RWPE2 (cell line): ENCODE data around the gene ZNF425.

Source experiments
- ATAC-seq: fragments of 200-7000 bp; cut with Tn5 transposase; 3 replicates; pipeline ENCODE4 v1.9.1; 2021; ENCODE audit warnings: low read depth
- DNase-seq: peaks from one replicate; pipeline ENCODE4 v3.0.0-alpha.2; 2020; ENCODE audit warnings: low spot score
- H3K27ac ChIP-seq: fragments of 450-650 bp; 2 replicates; pipeline ENCODE4 v1.5.1; 2017; ENCODE audit warnings: mild to moderate bottlenecking; ENCODE audit not compliant: poor library complexity, severe bottlenecking
- H3K27me3 ChIP-seq: fragments of 250-450 bp; sonication (Bioruptor Pico); 2 replicates; pipeline ENCODE4 v1.5.1; 2021; ENCODE audit warnings: mild to moderate bottlenecking, moderate library complexity; ENCODE audit not compliant: insufficient read depth, poor library complexity, severe bottlenecking
- H3K36me3 ChIP-seq: fragments of 250-450 bp; sonication (Bioruptor Pico); 2 replicates; pipeline ENCODE4 v1.5.1; 2020; ENCODE audit warnings: low read depth, mild to moderate bottlenecking, moderate library complexity
- H3K4me1 ChIP-seq: fragments of 250-450 bp; sonication (Bioruptor Pico); 2 replicates; pipeline ENCODE4 v1.5.1; 2021; ENCODE audit warnings: mild to moderate bottlenecking, moderate library complexity; ENCODE audit not compliant: insufficient read depth, poor library complexity, severe bottlenecking
- H3K4me3 ChIP-seq: fragments of 250-450 bp; sonication (Bioruptor Pico); 2 replicates; pipeline ENCODE4 v1.5.1; 2021; ENCODE audit warnings: mild to moderate bottlenecking, moderate library complexity; ENCODE audit not compliant: severe bottlenecking
- H3K9me3 ChIP-seq: fragments of 250-450 bp; sonication (Bioruptor Pico); 2 replicates; pipeline ENCODE4 v1.5.1; 2021; ENCODE audit warnings: mild to moderate bottlenecking, moderate library complexity; ENCODE audit not compliant: severe bottlenecking
- TF ChIP-seq, protein P1 (sequence below): fragments of 450-650 bp; IDR thresholded peaks from one replicate; pipeline ENCODE4 v1.5.1; 2017; ENCODE audit warnings: mild to moderate bottlenecking, moderate library complexity; ENCODE audit not compliant: poor library complexity, severe bottlenecking

Gene ZNF425

GRCh38 chr7:149125863-149126661, at the start of gene ZNF425:
TSS of gene ZNF425 (minus strand) at chr7:149126324. CDS start at chr7:149126213, 111 bp downstream.
- no peaks in the 10 kb centered on the region for H3K27me3 ChIP-seq
- peaks cover 26% of the 10 kb centered on the region for H3K36me3 ChIP-seq
- TF ChIP-seq, protein P1, sequence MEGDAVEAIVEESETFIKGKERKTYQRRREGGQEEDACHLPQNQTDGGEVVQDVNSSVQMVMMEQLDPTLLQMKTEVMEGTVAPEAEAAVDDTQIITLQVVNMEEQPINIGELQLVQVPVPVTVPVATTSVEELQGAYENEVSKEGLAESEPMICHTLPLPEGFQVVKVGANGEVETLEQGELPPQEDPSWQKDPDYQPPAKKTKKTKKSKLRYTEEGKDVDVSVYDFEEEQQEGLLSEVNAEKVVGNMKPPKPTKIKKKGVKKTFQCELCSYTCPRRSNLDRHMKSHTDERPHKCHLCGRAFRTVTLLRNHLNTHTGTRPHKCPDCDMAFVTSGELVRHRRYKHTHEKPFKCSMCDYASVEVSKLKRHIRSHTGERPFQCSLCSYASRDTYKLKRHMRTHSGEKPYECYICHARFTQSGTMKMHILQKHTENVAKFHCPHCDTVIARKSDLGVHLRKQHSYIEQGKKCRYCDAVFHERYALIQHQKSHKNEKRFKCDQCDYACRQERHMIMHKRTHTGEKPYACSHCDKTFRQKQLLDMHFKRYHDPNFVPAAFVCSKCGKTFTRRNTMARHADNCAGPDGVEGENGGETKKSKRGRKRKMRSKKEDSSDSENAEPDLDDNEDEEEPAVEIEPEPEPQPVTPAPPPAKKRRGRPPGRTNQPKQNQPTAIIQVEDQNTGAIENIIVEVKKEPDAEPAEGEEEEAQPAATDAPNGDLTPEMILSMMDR: peak; percentile 97
- H3K4me3 ChIP-seq: peak within 1 kb of the TSS; percentile 93
- peak; percentile 92 for DNase-seq
- peak within 1 kb of the TSS; percentile 88 for H3K27ac ChIP-seq
- peaks cover 3% of the 10 kb centered on the region for H3K9me3 ChIP-seq
- peak; percentile 91 for ATAC-seq
- H3K4me1 ChIP-seq: peaks cover 7% of the 10 kb centered on the region

- Histone ChIP-seq H3K4me1 (peaks cover 13% of the 10 kb centered on the region), H3K36me3 (peaks cover 72% of the 10 kb centered on the region), H3K27ac (no peak overlapping the region), H3K27me3 (no peaks in the 10 kb centered on the region), H3K9me3 (no peaks in the 10 kb centered on the region), H3K4me3 (no peak overlapping the region)
- DNase-seq (no peak), ATAC-seq (no peak)
- TF ChIP-seq, protein P1: no peak
Observed at GRCh38 chr7:149175150-149175549, 49.0 kb upstream of the ZNF425 start.

GRCh38 chr7:149172534-149172920, 46.4 kb upstream of the ZNF425 start:
- peak overlapping the region; percentile 82 for H3K27ac ChIP-seq
- TF ChIP-seq, protein P1: no peak
- no peaks in the 10 kb centered on the region for H3K27me3 ChIP-seq
- H3K9me3 ChIP-seq: no peaks in the 10 kb centered on the region
- peaks cover 13% of the 10 kb centered on the region for H3K4me1 ChIP-seq
- H3K36me3 ChIP-seq: peaks cover 76% of the 10 kb centered on the region
- DNase-seq (no peak), ATAC-seq (no peak)
- no peak overlapping the region for H3K4me3 ChIP-seq

GRCh38 chr7:149171892-149172533, 45.9 kb upstream of the ZNF425 start:
- peak; percentile 100 for ATAC-seq
- TF ChIP-seq, protein P1: no peak
- DNase-seq: peak; percentile 73
- Histone ChIP-seq H3K27me3 (no peaks in the 10 kb centered on the region), H3K9me3 (no peaks in the 10 kb centered on the region), H3K4me3 (no peak overlapping the region), H3K36me3 (peaks cover 75% of the 10 kb centered on the region), H3K27ac (peak overlapping the region; percentile 82), H3K4me1 (peaks cover 13% of the 10 kb centered on the region)
